PC-9 (cell line): ENCODE measurements around the gene ENHO. TPM values are rescaled to one million over a fixed set of nuclear protein-coding genes. Genes with fewer than 3 reads are reported as not detected.
A peak's percentile ranks its signal among the peaks of the same experiment; 100 is the strongest.
"Not testable (repeated sequence)": the region's sequence is repeated elsewhere in the genome, so short reads cannot be mapped to it uniquely, and the experiment has no call there.

ENCODE experiments used
- BruUV-seq: library from RNA; stranded (reverse); fragments of 400-500 nt; replicated peaks from 2 replicates; lab custom pipeline; 2021; lab: Mats Ljungman, UMichigan
- CTCF ChIA-PET: fragments of 300-600 bp; sonication (Branson Sonifier 250); formaldehyde crosslinking; loops from one replicate; lab custom pipeline; 2022; ENCODE audit warnings: antibody characterized with exemption; lab: Charles Lee
- POLR2A ChIA-PET: fragments of 300-600 bp; sonication (Branson Sonifier 250); formaldehyde crosslinking; loops from one replicate; lab custom pipeline; 2022; ENCODE audit warnings: antibody characterized with exemption; ENCODE audit not compliant: unreplicated experiment; lab: Charles Lee
- DNase-seq, 2 experiments: peaks; one replicate each; pipeline versions ENCODE4 v3.0.0 to v3.0.0-alpha.2; 2015 to 2022; ENCODE audit warnings: mixed read lengths in 1 of 2
- H2AFZ ChIP-seq: fragments of 200-600 bp; sonication (generic); 2 replicates; pipeline ENCODE4 v1.8.1; 2017; ENCODE audit warnings: antibody characterized with exemption
- H3F3A ChIP-seq: fragments of 200-600 bp; sonication (generic); 2 replicates; pipeline ENCODE4 v1.8.1; 2017; ENCODE audit warnings: antibody characterized with exemption, mild to moderate bottlenecking, low read depth; ENCODE audit not compliant: insufficient read depth
- H3K27ac ChIP-seq: fragments of 200-600 bp; sonication (generic); 2 replicates; pipeline ENCODE4 v1.6.1; 2016; ENCODE audit warnings: mixed run types
- H3K27me3 ChIP-seq: fragments of 200-600 bp; sonication (generic); 2 replicates; pipeline ENCODE4 v1.6.1; 2016; ENCODE audit warnings: low read depth, mixed run types; ENCODE audit not compliant: insufficient read depth
- H3K36me3 ChIP-seq: fragments of 200-600 bp; sonication (generic); 2 replicates; pipeline ENCODE4 v1.6.1; 2016; ENCODE audit warnings: low read depth, mixed run types
- H3K4me1 ChIP-seq: fragments of 200-600 bp; sonication (generic); replicated peaks from 2 replicates; pipeline ENCODE4 v1.6.1; 2016; ENCODE audit warnings: mixed run types; ENCODE audit not compliant: insufficient read depth
- H3K4me2 ChIP-seq: fragments of 200-600 bp; sonication (generic); 2 replicates; pipeline ENCODE4 v1.6.1; 2017; ENCODE audit warnings: mixed run types
- H3K4me3 ChIP-seq: fragments of 200-600 bp; sonication (generic); 2 replicates; pipeline ENCODE4 v1.6.1; 2016; ENCODE audit warnings: mixed run types
- H3K79me2 ChIP-seq: fragments of 200-600 bp; sonication (generic); 2 replicates; pipeline ENCODE4 v1.6.1; 2017; ENCODE audit warnings: low read depth, mixed run types
- H3K9me2 ChIP-seq: fragments of 200-600 bp; sonication (generic); 2 replicates; pipeline ENCODE4 v1.8.1; 2017; ENCODE audit warnings: mild to moderate bottlenecking; ENCODE audit not compliant: insufficient read depth
- H3K9me3 ChIP-seq: fragments of 200-600 bp; sonication (generic); 2 replicates; pipeline ENCODE4 v1.8.1; 2016; ENCODE audit warnings: low read depth; ENCODE audit not compliant: insufficient read depth
- H4K20me1 ChIP-seq: fragments of 200-600 bp; sonication (generic); 2 replicates; pipeline ENCODE4 v1.8.1; 2017; ENCODE audit not compliant: insufficient read depth
- intact Hi-C: fragments of 100-400 bp; cut with micrococcal nuclease; formaldehyde crosslinking; loops from one replicate; pipeline ENCODE4 v1.10.0; 2022; ENCODE audit not compliant: unreplicated experiment
- total RNA-seq: library from RNA; stranded (reverse); gene quantifications from 2 replicates; pipeline ENCODE4 v1.2.3, GENCODE V29; 2021
- TF ChIP-seq, protein P1 (sequence below): fragments of 200-600 bp; sonication (generic); conservative IDR thresholded peaks from 2 replicates; pipeline ENCODE4 v1.6.1; 2017; ENCODE audit warnings: mixed run types, antibody characterized with exemption, mild to moderate bottlenecking, moderate library complexity

The ENHO gene
- total RNA-seq, 1 experiment from 2014 or later: not detected

- no TSS peak for BruUV-seq
- no peaks in the 10 kb centered on the region for H4K20me1 ChIP-seq
- no peaks in the 10 kb centered on the region for H3K9me3 ChIP-seq
- TF ChIP-seq, protein P1, sequence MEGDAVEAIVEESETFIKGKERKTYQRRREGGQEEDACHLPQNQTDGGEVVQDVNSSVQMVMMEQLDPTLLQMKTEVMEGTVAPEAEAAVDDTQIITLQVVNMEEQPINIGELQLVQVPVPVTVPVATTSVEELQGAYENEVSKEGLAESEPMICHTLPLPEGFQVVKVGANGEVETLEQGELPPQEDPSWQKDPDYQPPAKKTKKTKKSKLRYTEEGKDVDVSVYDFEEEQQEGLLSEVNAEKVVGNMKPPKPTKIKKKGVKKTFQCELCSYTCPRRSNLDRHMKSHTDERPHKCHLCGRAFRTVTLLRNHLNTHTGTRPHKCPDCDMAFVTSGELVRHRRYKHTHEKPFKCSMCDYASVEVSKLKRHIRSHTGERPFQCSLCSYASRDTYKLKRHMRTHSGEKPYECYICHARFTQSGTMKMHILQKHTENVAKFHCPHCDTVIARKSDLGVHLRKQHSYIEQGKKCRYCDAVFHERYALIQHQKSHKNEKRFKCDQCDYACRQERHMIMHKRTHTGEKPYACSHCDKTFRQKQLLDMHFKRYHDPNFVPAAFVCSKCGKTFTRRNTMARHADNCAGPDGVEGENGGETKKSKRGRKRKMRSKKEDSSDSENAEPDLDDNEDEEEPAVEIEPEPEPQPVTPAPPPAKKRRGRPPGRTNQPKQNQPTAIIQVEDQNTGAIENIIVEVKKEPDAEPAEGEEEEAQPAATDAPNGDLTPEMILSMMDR: no peak
- no peaks in the 10 kb centered on the region for H3F3A ChIP-seq
- no peak overlapping the region for H3K27ac ChIP-seq
- no peak for DNase-seq
- H3K4me3 ChIP-seq: no peak overlapping the region
- no peak overlapping the region for H2AFZ ChIP-seq
- ChIA-PET POLR2A (interaction anchor here (1.1 kb wide), 1 partner anchor 27 kb away, joined by 4 read pairs; the partner anchor contains the start of genes DNAI1 and FAM219A), CTCF (no interaction called here)
- H3K9me2 ChIP-seq: no peaks in the 10 kb centered on the region
- H3K4me2 ChIP-seq: no peak overlapping the region
- no peaks in the 10 kb centered on the region for H3K36me3 ChIP-seq
- H3K27me3 ChIP-seq: no peaks in the 10 kb centered on the region
- no peaks in the 10 kb centered on the region for H3K79me2 ChIP-seq
- H3K4me1 ChIP-seq: peaks cover 12% of the 10 kb centered on the region
- intact Hi-C loops: no loop called here
Measured at GRCh38 chr9:34485822-34486221, 37.0 kb downstream of the ENHO start.

DNA sequence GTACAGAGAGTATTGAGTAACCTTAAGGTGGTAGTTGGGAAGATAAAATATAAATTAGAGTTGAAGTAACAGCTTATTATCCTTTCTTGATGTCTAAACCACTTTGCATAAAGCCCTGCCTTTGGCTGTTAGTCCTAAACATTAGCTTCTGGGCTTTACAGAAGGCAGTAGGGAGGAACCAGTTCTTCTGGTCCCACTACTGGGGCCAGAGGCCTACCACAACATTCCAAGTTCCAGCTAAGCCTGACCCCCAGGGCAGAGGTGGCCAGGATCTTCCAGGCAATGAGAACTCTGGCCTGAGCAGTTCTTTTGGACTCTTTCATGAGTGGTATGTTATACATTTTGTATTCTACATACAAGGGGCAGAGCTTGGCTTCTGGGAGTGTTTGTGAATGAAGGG lies 38.1 kb downstream of the ENHO start:
- no peaks in the 10 kb centered on the region for H3K36me3 ChIP-seq
- TF ChIP-seq, protein P1: no peak
- peaks cover 12% of the 10 kb centered on the region for H3K4me1 ChIP-seq
- intact Hi-C loops: no loop called here
- DNase-seq: peak; percentile 54 to 73
- ChIA-PET POLR2A (interaction anchor here (0.6 to 1.1 kb wide), 2 partner anchors 26 to 40 kb away, joined by 4 to 30 read pairs; partner anchors contain the start of genes DNAI1 and FAM219A), CTCF (no interaction called here)
- no peak overlapping the region for H2AFZ ChIP-seq
- no peaks in the 10 kb centered on the region for H3F3A ChIP-seq
- no peaks in the 10 kb centered on the region for H3K79me2 ChIP-seq
- H3K4me2 ChIP-seq: peak overlapping the region; percentile 40
- H3K9me3 ChIP-seq: no peaks in the 10 kb centered on the region
- H3K27ac ChIP-seq: no peak overlapping the region
- H4K20me1 ChIP-seq: no peaks in the 10 kb centered on the region
- H3K27me3 ChIP-seq: no peaks in the 10 kb centered on the region
- H3K9me2 ChIP-seq: no peaks in the 10 kb centered on the region
- H3K4me3 ChIP-seq: no peak overlapping the region
- no TSS peak for BruUV-seq

GRCh38 chr9:34482746-34483145 lies 40.0 kb downstream of the ENHO start:
- peaks cover 12% of the 10 kb centered on the region for H3K4me1 ChIP-seq
- H3K9me2 ChIP-seq, H3K4me2 ChIP-seq, POLR2A ChIA-PET, H3F3A ChIP-seq, H3K27me3 ChIP-seq, H3K9me3 ChIP-seq, BruUV-seq, intact Hi-C loops, H3K4me3 ChIP-seq, H2AFZ ChIP-seq, H4K20me1 ChIP-seq, DNase-seq, H3K79me2 ChIP-seq, H3K36me3 ChIP-seq, CTCF ChIA-PET, H3K27ac ChIP-seq: not testable (repeated sequence)

GRCh38 chr9:34481620-34482019 lies 41.2 kb downstream of the ENHO start:
- H3K36me3 ChIP-seq, H3K9me3 ChIP-seq, BruUV-seq, CTCF ChIA-PET, POLR2A ChIA-PET, H3K27me3 ChIP-seq, H3K9me2 ChIP-seq, H3K79me2 ChIP-seq, H3K4me3 ChIP-seq, H4K20me1 ChIP-seq, H3K4me2 ChIP-seq, H3F3A ChIP-seq, intact Hi-C loops, H3K27ac ChIP-seq, H2AFZ ChIP-seq, DNase-seq: not testable (repeated sequence)
- peaks cover 12% of the 10 kb centered on the region for H3K4me1 ChIP-seq
